SK-N-SH (cell line): ENCODE measurements around the gene B3GALT4. TPM values are rescaled to one million over a fixed set of nuclear protein-coding genes. Genes with fewer than 3 reads are reported as not detected.
"Not testable (repeated sequence)": the region's sequence is repeated elsewhere in the genome, so short reads cannot be mapped to it uniquely, and the experiment has no call there.

Experiments
- CTCF ChIA-PET: fragments of 300-600, 350-600 bp; formaldehyde crosslinking; extraction: SDS; loops from one replicate; lab custom pipeline; 2021; lab: Yijun Ruan, JAX
- POLR2A ChIA-PET: fragments of 350-600 bp; sonication (Branson Sonifier 250); formaldehyde crosslinking; extraction: SDS; loops from one replicate; lab custom pipeline; 2020; ENCODE audit warnings: antibody characterized with exemption, inconsistent platforms; lab: Yijun Ruan, JAX
- DNase-seq: peaks from one replicate; pipeline ENCODE4 v3.0.0; 2012
- H2AFZ ChIP-seq: fragments of 200-600 bp; sonication (generic); 2 replicates; pipeline ENCODE4 v1.8.1; 2016; ENCODE audit warnings: antibody characterized with exemption, mild to moderate bottlenecking, low read depth
- H3F3A ChIP-seq: fragments of 200-600 bp; sonication (generic); replicated peaks from 2 replicates; pipeline ENCODE3; 2016; ENCODE audit warnings: antibody characterized with exemption, mild to moderate bottlenecking; ENCODE audit not compliant: insufficient read depth
- H3K27ac ChIP-seq, 2 experiments: fragments of 200-500 bp in 1 of 2; fragments of 200-600 bp in 1 of 2; sonication (Bioruptor generic) in 1 of 2; sonication (generic), shearing (Covaris generic) in 1 of 2; 2 replicates each; pipeline versions ENCODE4 v1.5.1 to v1.6.1; 2014 to 2016; ENCODE audit warnings: low read depth in 2 of 2, inconsistent platforms in 1 of 2, low read length in 1 of 2, mild to moderate bottlenecking in 1 of 2, mixed read lengths in 1 of 2
- H3K27me3 ChIP-seq: fragments of 200-600 bp; sonication (generic), shearing (Covaris generic); 2 replicates; pipeline ENCODE4 v1.6.1; 2016; ENCODE audit warnings: mixed run types; ENCODE audit not compliant: insufficient read depth
- H3K36me3 ChIP-seq, 2 experiments: fragments of 200-500 bp in 1 of 2; fragments of 200-600 bp in 1 of 2; sonication (Bioruptor generic) in 1 of 2; sonication (generic) in 1 of 2; replicated peaks in 1 of 2; 2 replicates each; pipeline versions ENCODE3 to v1.5.1; 2014 to 2016; ENCODE audit warnings: low read length in 1 of 2, mild to moderate bottlenecking in 1 of 2; ENCODE audit not compliant: insufficient read depth in 2 of 2, control insufficient read depth in 1 of 2
- H3K4me1 ChIP-seq, 2 experiments: fragments of 200-500 bp in 1 of 2; fragments of 200-600 bp in 1 of 2; sonication (Bioruptor generic) in 1 of 2; sonication (generic), shearing (Covaris generic) in 1 of 2; 2 replicates each; pipeline versions ENCODE4 v1.5.1 to v1.6.1; 2014 to 2016; ENCODE audit warnings: low read depth in 1 of 2, low read length in 1 of 2, mixed run types in 1 of 2; ENCODE audit not compliant: insufficient read depth in 2 of 2, control insufficient read depth in 1 of 2
- H3K4me2 ChIP-seq: fragments of 200-600 bp; sonication (generic), shearing (Covaris generic); 2 replicates; pipeline ENCODE4 v1.6.1; 2017; ENCODE audit warnings: mixed run types
- H3K4me3 ChIP-seq, 2 experiments: fragments of 200-500 bp in 1 of 2; fragments of 200-600 bp in 1 of 2; sonication (Bioruptor generic) in 1 of 2; sonication (generic), shearing (Covaris generic) in 1 of 2; 2 replicates each; pipeline versions ENCODE4 v1.5.1 to v1.8.1; 2014 to 2016; ENCODE audit warnings: low read depth in 2 of 2, inconsistent platforms in 1 of 2, low read length in 1 of 2, mild to moderate bottlenecking in 1 of 2, mixed read lengths in 1 of 2, moderate library complexity in 1 of 2
- H3K79me2 ChIP-seq: fragments of 200-600 bp; sonication (generic); 2 replicates; pipeline ENCODE4 v1.8.1; 2017; ENCODE audit warnings: mild to moderate bottlenecking; ENCODE audit not compliant: insufficient read depth
- H3K9ac ChIP-seq: fragments of 200-600 bp; sonication (generic); 2 replicates; pipeline ENCODE4 v1.6.1; 2017; ENCODE audit warnings: mixed run types
- H3K9me2 ChIP-seq: fragments of 200-600 bp; sonication (generic); 2 replicates; pipeline ENCODE4 v1.6.1; 2017; ENCODE audit warnings: mixed run types
- H3K9me3 ChIP-seq: fragments of 200-600 bp; sonication (generic); 2 replicates; pipeline ENCODE4 v1.6.1; 2017; ENCODE audit warnings: mixed run types, mild to moderate bottlenecking, moderate library complexity
- H4K20me1 ChIP-seq: fragments of 200-600 bp; sonication (generic); 2 replicates; pipeline ENCODE4 v1.6.1; 2017; ENCODE audit warnings: mild to moderate bottlenecking, mixed run types; ENCODE audit not compliant: insufficient read depth
- CHD2 ChIP-seq: fragments of 150-350 bp; IDR thresholded peaks from 2 replicates; pipeline ENCODE4 v1.6.1; 2018; ENCODE audit warnings: low read length; ENCODE audit not compliant: partially characterized antibody
- POLR2AphosphoS5 ChIP-seq: IDR thresholded peaks from 2 replicates; pipeline ENCODE4 v1.6.1; 2012; ENCODE audit warnings: low read depth, low read length
- WGBS: methylation state at CpG from one replicate; pipeline ENCODE4 v1.1.6; 2017; ENCODE audit warnings: low lambda C conversion rate; 5-methylcytosine and 5-hydroxymethylcytosine counted together
- polyA plus RNA-seq, 3 experiments: library from polyadenylated mRNA; depleted of rRNA; stranded (reverse); fragments of >200 nt; gene quantifications; 2 replicates each; pipeline ENCODE4 v1.2.3, GENCODE V29; 2012
- TF ChIP-seq, protein P1 (sequence below): IDR thresholded peaks from 2 replicates; pipeline ENCODE4 v1.6.1; 2012; ENCODE audit warnings: mild to moderate bottlenecking, low read depth, low read length, moderate library complexity

B3GALT4 gene
- polyA plus RNA-seq, 1 of the 3 experiments (the other 2 are of a cell fraction), result 0.56 TPM

DNA sequence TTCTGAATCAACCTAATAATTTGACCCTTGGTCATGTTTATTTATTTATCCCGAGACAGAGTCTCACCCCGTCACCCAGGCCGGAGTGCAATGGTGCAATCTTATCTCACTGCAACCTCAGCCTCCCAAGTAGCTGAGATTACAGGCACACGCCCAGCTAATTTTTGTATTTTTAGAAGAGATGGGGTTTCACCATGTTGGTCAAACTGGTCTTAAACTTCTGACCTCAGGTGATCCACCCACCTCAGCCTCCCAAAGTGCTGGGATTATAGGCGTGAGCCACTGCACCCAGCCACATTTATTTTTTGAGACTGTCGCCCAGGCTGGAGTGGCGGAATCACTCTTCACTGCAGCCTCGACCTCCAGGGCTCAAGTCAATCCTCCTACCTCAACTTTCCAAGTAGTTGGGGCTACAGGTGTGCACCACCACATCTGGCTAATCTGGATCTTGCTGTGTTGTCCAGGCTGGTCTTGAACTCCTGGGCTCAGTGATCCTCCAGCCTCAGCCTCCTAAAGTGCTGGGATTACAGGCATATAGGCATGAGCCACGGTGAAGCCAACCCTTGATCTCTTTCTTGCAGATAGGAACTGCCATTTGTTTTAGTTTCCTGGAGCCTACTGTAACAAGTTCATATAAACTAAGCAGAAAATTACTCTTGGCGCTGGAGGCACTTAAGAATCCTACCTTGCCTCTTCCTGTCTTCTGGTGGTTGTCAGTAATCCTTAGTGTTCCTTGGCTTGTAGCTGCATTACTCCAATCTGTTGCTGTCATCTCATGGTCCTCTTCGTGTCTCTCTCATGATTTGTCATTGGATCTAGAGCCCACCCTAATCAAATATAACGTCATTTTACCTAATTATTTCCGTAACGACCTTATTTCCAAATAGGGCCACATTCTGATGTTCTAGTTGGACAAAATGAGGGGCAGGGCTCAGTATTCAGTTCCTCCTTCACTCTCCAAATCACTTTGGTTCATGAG, 2.7 kb upstream of the B3GALT4 start:
- CTCF ChIA-PET, result interaction anchor here (1.0 to 1.2 kb wide), 2 partner anchors 15 to 25 kb away, joined by 3 read pairs; partner anchors contain the start of gene WDR46
- POLR2A ChIA-PET, result no interaction called here
- Histone ChIP-seq H3K4me1 (peaks cover 36 to 39% of the 10 kb centered on the region in 2 experiments; a peak in 3 of 4 replicates), H3K4me2 (peak overlapping the region; percentile 94), H3K9ac (peak overlapping the region; percentile 95; the same call in 1 of the 2 replicates), H3F3A (peaks cover 65% of the 10 kb centered on the region)
- TF ChIP-seq CHD2 (peak; percentile 16), POLR2AphosphoS5 (peak; percentile 11)
- TF ChIP-seq, protein P1, sequence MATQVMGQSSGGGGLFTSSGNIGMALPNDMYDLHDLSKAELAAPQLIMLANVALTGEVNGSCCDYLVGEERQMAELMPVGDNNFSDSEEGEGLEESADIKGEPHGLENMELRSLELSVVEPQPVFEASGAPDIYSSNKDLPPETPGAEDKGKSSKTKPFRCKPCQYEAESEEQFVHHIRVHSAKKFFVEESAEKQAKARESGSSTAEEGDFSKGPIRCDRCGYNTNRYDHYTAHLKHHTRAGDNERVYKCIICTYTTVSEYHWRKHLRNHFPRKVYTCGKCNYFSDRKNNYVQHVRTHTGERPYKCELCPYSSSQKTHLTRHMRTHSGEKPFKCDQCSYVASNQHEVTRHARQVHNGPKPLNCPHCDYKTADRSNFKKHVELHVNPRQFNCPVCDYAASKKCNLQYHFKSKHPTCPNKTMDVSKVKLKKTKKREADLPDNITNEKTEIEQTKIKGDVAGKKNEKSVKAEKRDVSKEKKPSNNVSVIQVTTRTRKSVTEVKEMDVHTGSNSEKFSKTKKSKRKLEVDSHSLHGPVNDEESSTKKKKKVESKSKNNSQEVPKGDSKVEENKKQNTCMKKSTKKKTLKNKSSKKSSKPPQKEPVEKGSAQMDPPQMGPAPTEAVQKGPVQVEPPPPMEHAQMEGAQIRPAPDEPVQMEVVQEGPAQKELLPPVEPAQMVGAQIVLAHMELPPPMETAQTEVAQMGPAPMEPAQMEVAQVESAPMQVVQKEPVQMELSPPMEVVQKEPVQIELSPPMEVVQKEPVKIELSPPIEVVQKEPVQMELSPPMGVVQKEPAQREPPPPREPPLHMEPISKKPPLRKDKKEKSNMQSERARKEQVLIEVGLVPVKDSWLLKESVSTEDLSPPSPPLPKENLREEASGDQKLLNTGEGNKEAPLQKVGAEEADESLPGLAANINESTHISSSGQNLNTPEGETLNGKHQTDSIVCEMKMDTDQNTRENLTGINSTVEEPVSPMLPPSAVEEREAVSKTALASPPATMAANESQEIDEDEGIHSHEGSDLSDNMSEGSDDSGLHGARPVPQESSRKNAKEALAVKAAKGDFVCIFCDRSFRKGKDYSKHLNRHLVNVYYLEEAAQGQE, result no peak
- TF ChIP-seq, all 33 proteins: peak for 2
- H3K9me2 ChIP-seq, result no peaks in the 10 kb centered on the region
- peaks cover 44% of the 10 kb centered on the region for H4K20me1 ChIP-seq
- H3K36me3 ChIP-seq, result peaks cover 46 to 50% of the 10 kb centered on the region in 2 experiments
- H3K4me3 ChIP-seq, result peak overlapping the region; percentile 76 to 91
- no peaks in the 10 kb centered on the region for H3K27me3 ChIP-seq
- H3K79me2 ChIP-seq, result peaks cover 58% of the 10 kb centered on the region
- no peak for DNase-seq
- H3K27ac ChIP-seq, result peak overlapping the region; percentile 54 to 88
- WGBS, result 18% methylated on average over 14 of the region's 14 CpGs
- no peaks in the 10 kb centered on the region for H3K9me3 ChIP-seq
- H2AFZ ChIP-seq, result no peak overlapping the region

DNA sequence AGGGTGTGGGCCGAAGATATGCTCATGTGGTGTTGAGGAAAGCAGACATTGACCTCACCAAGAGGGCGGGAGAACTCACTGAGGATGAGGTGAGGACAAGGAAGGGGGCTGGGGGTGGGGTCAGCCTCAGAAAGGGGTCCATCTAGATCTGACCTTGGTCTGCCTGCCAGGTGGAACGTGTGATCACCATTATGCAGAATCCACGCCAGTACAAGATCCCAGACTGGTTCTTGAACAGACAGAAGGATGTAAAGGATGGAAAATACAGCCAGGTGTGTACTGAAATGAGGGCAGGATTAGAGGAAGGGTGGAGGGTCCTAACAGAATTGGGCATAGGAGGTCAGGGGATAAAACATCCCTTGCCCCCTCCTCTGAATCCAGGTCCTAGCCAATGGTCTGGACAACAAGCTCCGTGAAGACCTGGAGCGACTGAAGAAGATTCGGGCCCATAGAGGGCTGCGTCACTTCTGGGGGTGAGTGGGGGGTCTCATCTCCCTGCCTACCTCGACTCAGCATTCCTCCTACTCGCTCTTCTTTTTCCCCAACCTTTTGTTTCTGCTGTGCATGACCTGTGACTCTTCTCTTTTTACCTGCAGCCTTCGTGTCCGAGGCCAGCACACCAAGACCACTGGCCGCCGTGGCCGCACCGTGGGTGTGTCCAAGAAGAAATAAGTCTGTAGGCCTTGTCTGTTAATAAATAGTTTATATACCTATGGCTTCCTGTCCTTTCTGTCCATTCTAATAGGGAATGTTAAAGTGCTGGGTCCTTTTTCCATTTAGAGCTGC, 935 bp upstream of the B3GALT4 start:
- H3K36me3 ChIP-seq, result peaks cover 46 to 56% of the 10 kb centered on the region in 2 experiments
- CTCF ChIA-PET, result interaction anchor here (1.2 to 4.9 kb wide), 6 partner anchors 14 to 27 kb away, joined by 3 to 49 read pairs (median 16); partner anchors contain the start of genes PFDN6, RGL2 and WDR46

More for the DNA sequence above, 935 bp upstream of the B3GALT4 start:
- Histone ChIP-seq H3K79me2 (peaks cover 47% of the 10 kb centered on the region), H3K9ac (peak overlapping the region; percentile 95; the same call in 1 of the 2 replicates), H3K27ac (peak overlapping the region; percentile 86 to 88), H3F3A (peaks cover 82% of the 10 kb centered on the region), H3K4me3 (peak overlapping the region; percentile 49 to 76), H3K4me1 (peaks cover 31 to 36% of the 10 kb centered on the region in 2 experiments; a peak in 3 of 4 replicates), H3K4me2 (peak overlapping the region; percentile 94), H4K20me1 (peaks cover 47% of the 10 kb centered on the region)
- not testable (repeated sequence) for H3K9me2 ChIP-seq, H2AFZ ChIP-seq, H3K27me3 ChIP-seq, H3K9me3 ChIP-seq, DNase-seq
- POLR2A ChIA-PET, result interaction anchor here (1.1 to 2.9 kb wide), 3 partner anchors 22 to 150 kb away, joined by 3 to 26 read pairs (median 3); partner anchors contain the start of gene RGL2
- 67% methylated on average over 16 of the region's 16 CpGs for WGBS
